Activated CD8-positive, alpha-beta memory T cell treated with anti-CD3 and anti-CD28 coated beads for 48 hours (primary cell): Measurements from ENCODE around the gene CCR5AS.

Source experiments
- DNase-seq, 3 experiments: peaks; one replicate each; pipeline ENCODE4 v3.0.0-alpha.2; 2020; ENCODE audit warnings: low read depth in 2 of 3, low spot score in 2 of 3

CCR5AS gene

DNA sequence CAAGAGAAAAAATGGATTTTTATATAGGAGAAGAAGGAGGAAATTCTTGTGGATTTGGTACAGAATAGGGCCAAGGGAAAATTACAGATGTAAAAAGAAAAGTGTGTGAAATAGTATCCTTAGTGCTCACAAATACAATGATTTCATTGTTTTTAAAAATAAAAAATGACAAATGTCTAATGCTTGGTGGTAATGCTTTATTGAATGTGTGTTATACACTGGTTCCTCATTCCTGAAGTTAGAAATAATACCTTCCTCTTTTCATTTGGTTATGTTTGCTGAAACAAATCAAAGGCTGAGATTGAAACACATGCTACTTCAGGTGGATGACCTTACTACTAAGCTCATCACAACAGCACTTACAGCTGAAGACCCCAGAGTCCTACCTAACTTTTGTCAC is 90.7 kb downstream of the CCR5AS start:
- no peak for DNase-seq

DNA sequence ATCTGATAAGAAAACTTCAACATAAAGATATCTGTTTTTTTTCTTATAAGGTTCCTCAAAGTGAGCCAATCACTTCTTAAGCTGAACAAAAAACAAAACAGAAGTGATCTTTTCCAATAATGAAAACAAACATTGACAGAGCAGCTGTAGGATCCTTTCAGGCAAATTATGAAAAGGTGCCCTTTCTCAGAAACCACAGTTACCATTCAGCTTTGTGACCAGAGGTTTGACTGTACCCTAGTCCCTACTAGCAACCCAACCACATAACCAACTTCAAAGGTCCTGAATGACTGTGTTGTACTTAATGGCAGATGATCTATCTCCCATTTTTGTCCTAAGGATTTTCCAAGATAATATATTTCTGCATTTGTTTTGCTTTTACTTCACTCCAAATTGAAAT is 92.3 kb downstream of the CCR5AS start:
- DNase-seq = no peak
